Measurements from ENCODE around the gene EPS8. TPM values are rescaled to one million over a fixed set of nuclear protein-coding genes. Genes with fewer than 3 reads are reported as not detected.

EPS8 gene
- total RNA-seq, 1 donor, result 192 TPM

DNA sequence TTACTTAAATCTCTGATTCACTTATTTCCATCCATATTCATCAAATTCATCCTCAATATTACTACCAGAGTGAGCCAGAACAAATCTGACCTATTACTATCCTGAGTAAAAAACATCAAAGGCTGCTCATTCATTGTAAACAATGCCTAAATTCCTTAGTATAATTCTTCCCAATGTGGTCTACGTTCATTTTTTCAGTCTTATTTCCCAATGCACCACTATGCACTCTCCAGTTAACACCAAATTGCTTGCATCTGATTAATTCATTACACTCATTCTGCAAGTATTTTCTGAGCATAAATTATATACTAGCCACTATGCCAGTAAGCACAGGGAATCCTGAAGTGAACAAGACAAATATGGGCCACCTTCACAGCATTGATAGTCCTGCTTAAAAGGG lies 110.0 kb downstream of the EPS8 start:
- TF ChIP-seq, protein P1, sequence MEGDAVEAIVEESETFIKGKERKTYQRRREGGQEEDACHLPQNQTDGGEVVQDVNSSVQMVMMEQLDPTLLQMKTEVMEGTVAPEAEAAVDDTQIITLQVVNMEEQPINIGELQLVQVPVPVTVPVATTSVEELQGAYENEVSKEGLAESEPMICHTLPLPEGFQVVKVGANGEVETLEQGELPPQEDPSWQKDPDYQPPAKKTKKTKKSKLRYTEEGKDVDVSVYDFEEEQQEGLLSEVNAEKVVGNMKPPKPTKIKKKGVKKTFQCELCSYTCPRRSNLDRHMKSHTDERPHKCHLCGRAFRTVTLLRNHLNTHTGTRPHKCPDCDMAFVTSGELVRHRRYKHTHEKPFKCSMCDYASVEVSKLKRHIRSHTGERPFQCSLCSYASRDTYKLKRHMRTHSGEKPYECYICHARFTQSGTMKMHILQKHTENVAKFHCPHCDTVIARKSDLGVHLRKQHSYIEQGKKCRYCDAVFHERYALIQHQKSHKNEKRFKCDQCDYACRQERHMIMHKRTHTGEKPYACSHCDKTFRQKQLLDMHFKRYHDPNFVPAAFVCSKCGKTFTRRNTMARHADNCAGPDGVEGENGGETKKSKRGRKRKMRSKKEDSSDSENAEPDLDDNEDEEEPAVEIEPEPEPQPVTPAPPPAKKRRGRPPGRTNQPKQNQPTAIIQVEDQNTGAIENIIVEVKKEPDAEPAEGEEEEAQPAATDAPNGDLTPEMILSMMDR (IDR thresholded peaks at IDR 0.05; ENCODE audit: insufficient read depth, low read length), result no peak
- DNase-seq (ENCODE audit: low read depth), result peak; percentile 13
- H3K4me3 ChIP-seq (ENCODE audit: low read depth, low read length), result no peak overlapping the region

DNA sequence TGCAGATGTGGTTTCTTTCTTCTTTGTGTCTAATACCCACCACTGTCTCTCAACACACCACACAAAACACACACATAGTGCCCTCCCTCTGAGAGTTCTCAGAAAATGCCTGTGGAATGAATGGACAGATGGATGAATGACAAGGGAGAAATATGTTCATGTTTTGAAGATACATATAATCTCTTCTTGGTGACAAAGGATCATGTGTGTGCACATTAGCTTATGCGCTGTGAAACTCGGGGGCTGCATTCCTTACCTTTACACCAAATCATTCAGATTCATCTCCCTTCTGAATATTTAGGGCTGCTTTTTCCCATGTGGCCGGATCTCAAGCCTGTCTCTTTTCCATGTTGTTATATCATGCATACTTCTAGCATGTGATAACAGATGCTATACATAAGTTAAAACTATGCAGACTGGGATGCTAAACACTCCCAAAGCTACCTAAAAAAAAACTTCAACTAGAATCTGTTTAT lies 111.4 kb downstream of the EPS8 start:
- TF ChIP-seq, protein P1 (IDR thresholded peaks at IDR 0.05; ENCODE audit: insufficient read depth, low read length), result no peak
- DNase-seq (ENCODE audit: low read depth), result no peak

DNA sequence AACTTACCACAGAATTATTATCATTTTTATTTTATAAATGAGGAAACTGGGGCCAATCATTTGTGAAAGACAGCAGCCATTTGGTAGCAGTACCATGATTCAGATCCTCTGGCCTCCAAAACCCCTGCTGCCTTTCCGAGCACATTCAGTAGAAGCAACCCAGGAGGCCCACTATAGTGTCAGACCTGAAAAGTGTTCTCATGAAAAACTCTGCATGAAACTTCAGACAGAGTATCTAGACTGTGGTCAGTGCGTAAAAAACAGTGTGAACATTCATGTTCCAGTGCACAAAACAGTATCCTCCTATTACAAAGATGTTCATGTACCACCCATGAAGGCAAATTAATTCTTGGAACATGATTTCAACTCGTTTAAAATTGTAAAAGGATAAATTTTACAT lies 112.0 kb downstream of the EPS8 start:
- no peak overlapping the region for H3K4me3 ChIP-seq (ENCODE audit: low read depth, low read length)
- TF ChIP-seq, protein P1 (IDR thresholded peaks at IDR 0.05; ENCODE audit: insufficient read depth, low read length), result no peak
- no peak for DNase-seq (ENCODE audit: low read depth)

More for the DNA sequence above, 111.4 kb downstream of the EPS8 start:
- H3K4me3 ChIP-seq (ENCODE audit: low read depth, low read length), result no peak overlapping the region

DNA sequence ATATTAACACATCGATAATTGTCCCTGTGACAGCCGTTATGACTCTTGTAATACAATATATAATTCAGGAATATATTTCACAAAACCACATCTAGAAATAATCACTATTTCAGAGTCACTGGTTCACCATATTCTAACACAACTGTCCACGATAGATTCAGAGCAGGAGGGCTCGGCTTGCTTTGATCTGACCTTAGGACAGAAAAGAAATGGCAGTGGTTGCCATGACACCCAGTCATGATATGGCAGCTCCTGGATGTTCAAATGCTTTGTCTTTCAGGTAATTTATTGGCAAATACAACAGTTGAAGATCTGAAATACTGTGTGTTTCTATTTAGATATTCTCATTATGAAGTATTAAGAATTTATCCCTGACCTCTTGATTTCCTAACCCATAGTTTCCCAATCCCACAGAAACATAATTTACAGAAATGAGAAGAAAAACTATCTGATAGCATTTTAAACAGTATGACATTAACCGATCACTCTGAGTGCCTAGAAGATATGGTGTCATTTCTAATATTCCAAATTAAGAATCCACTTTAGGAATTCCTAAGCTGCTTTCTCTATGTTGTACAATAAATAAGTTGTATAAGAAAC lies 116.4 kb downstream of the EPS8 start:
- TF ChIP-seq, protein P1 (IDR thresholded peaks at IDR 0.05; ENCODE audit: insufficient read depth, low read length), result no peak
- no peak overlapping the region for H3K4me3 ChIP-seq (ENCODE audit: low read depth, low read length)
- no peak for DNase-seq (ENCODE audit: low read depth)

DNA sequence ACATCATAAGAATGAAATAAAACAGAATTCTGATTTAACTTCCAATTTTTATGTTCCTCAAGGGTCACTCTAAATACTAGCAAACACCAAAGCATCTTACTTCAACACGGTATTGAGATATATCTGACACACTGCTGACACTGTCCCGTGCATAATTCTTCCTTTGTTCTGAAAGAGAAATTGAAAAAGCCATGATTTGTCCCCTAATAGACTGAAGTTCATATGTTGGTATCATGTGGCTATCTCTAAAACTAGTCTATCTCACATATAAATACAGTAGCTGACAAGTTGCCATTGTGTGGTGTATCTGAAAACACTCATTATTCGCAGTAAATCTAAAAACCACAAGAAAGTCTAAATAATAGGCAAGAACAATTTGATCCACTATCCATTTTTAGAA lies 118.4 kb downstream of the EPS8 start:
- H3K4me3 ChIP-seq (ENCODE audit: low read depth, low read length), result no peak overlapping the region
- TF ChIP-seq, protein P1 (IDR thresholded peaks at IDR 0.05; ENCODE audit: insufficient read depth, low read length), result no peak
- DNase-seq (ENCODE audit: low read depth), result no peak

DNA sequence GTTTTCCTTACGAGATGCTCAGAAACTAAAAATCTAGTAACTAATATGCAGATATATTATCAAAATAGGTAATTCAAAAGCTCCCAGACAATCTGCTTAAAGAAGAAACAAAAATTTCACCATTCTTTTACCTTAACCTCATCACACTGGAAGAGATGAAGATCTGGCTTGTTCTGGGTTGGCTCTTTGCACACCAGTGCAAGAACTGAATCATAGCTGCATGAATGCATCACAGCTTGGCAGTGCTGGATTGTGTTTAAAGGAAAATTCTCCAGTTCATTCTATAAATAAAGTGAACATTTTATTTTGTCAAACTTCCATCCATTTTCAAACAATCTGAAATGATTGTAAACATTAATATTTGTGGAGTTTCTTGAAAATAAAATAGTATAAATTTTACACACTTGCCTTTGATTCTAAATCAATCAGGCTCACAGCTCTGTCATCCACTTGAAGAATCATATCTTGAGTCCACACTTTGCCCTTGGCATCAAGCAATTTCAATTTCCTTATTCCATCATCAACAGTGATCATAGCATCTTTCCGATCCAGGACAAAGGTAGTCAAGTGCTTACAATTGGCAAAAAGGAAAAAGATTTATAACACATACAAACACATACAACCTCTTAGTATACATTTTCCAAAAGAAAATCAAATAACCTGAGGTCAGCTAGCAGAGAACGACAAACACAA lies 119.8 kb downstream of the EPS8 start:
- no peak overlapping the region for H3K4me3 ChIP-seq (ENCODE audit: low read depth, low read length)
- TF ChIP-seq, protein P1 (IDR thresholded peaks at IDR 0.05; ENCODE audit: insufficient read depth, low read length), result no peak
- peak; percentile 70 for DNase-seq (ENCODE audit: low read depth)
